ENCODE data around the gene TICAM2. TPM values are rescaled to one million over a fixed set of nuclear protein-coding genes. Genes with fewer than 3 reads are reported as not detected.

TICAM2 gene
- total RNA-seq, 1 experiment from 2014 or later = 0.24 TPM

DNA sequence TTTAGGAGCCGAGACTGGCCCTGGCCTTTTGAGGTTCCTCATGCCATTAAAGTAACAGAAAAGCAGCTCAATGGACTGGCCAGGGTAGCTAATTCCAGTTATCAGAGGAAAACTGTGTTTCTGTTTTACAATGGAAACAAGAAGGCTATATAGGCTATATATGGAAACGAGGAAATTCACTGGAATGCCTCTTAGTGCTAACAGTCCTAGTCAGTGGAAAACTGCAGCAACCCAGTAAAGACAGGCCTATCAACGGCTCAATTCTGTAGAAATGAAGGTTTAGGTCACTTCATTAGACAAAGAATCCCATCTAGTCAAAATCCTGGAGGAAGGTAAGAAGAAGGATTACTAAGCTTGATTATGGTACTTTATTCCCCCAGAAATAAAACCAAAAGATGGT, 3.2 kb upstream of the TICAM2 start:
- H4K8ac ChIP-seq (replicated peaks; ENCODE audit: insufficient read length, low read depth, low read length) = no peak overlapping the region
- no peaks in the 10 kb centered on the region for H3K79me2 ChIP-seq (ENCODE audit: insufficient read depth, low read length)
- no peaks in the 10 kb centered on the region for H3K79me1 ChIP-seq (ENCODE audit: insufficient read depth, low read depth, low read length, poor library complexity, severe bottlenecking)
- no peak overlapping the region for H3K27ac ChIP-seq (ENCODE audit: insufficient read length, low read depth, low read length)
- H2BK20ac ChIP-seq (ENCODE audit: low read depth, low read length, poor library complexity, severe bottlenecking) = no peak overlapping the region
- DNase-seq = no peak
- H3K56ac ChIP-seq (ENCODE audit: insufficient read length, low read depth, low read length) = no peak overlapping the region
- no peak overlapping the region for H3K4ac ChIP-seq (ENCODE audit: low read depth, low read length)
- H3K27me3 ChIP-seq (ENCODE audit: insufficient read depth, low read length) = no peaks in the 10 kb centered on the region
- H3K4me1 ChIP-seq (ENCODE audit: insufficient read depth, low read length) = no peaks in the 10 kb centered on the region; the same call in 1 of the 2 replicates
- no peaks in the 10 kb centered on the region for H3K27me3 Mint-ChIP-seq (ENCODE audit: low read depth)
- no peak overlapping the region for H3K4me3 Mint-ChIP-seq
- no peaks in the 10 kb centered on the region for H3K9me3 ChIP-seq (ENCODE audit: control insufficient read depth, low read depth, low read length)
- no peak overlapping the region for H3K23ac ChIP-seq (ENCODE audit: insufficient read length, low read depth, low read length)
- H2BK120ac ChIP-seq (ENCODE audit: low read depth, low read length, poor library complexity, severe bottlenecking) = no peak overlapping the region
- H3K18ac ChIP-seq (ENCODE audit: insufficient read length, low read depth, low read length) = no peak overlapping the region
- H4K20me1 ChIP-seq (ENCODE audit: control insufficient read depth, insufficient read depth, insufficient read length) = no peaks in the 10 kb centered on the region
- no peak overlapping the region for H3K4me2 ChIP-seq (ENCODE audit: insufficient read depth, insufficient read length, low read length)
- no peak overlapping the region for H2AK5ac ChIP-seq (ENCODE audit: insufficient read length, low read length)
- no peak overlapping the region for H4K5ac ChIP-seq (ENCODE audit: insufficient read length, low read depth, low read length)
- peaks cover 22 to 24% of the 10 kb centered on the region in 2 experiments for H3K4me1 Mint-ChIP-seq
- H2BK5ac ChIP-seq (ENCODE audit: insufficient read length, low read length) = no peak overlapping the region
- no peak for TF ChIP-seq CTCF (conservative IDR thresholded peaks at IDR 0.05)
- H3K36me3 Mint-ChIP-seq (ENCODE audit: insufficient read depth in 1 of 3, low read depth in 3 of 3) = peaks cover 0 to 6% (median 2%) of the 10 kb centered on the region in 3 experiments; a peak in 2 of 7 replicates
- no peak overlapping the region for H3T11ph ChIP-seq (ENCODE audit: low read length)
- H3K14ac ChIP-seq (ENCODE audit: insufficient read depth, low read length) = no peak overlapping the region
- no peaks in the 10 kb centered on the region for H3K9me3 Mint-ChIP-seq
- H3K23me2 ChIP-seq (ENCODE audit: insufficient read length, low read depth, low read length, poor library complexity, severe bottlenecking) = peaks cover 10% of the 10 kb centered on the region
- H3K9ac ChIP-seq (ENCODE audit: extremely low read depth, insufficient read length, low read length) = no peak overlapping the region
- H4K91ac ChIP-seq (ENCODE audit: insufficient read length, low read depth, low read length) = no peak overlapping the region
- no peak overlapping the region for H2AFZ ChIP-seq (ENCODE audit: low read length)
- no peak overlapping the region for H2BK15ac ChIP-seq (ENCODE audit: low read depth, low read length)
- no peak overlapping the region for H3K27ac Mint-ChIP-seq
- no peak overlapping the region for H2BK12ac ChIP-seq (ENCODE audit: insufficient read length, low read depth, low read length)
- no CpG with 5 or more reads among the region's 3 CpGs for WGBS (ENCODE audit: extremely low coverage, insufficient read length, low lambda C conversion rate)

All from H9 (cell line).